Kidney epithelial cell (primary cell): ENCODE measurements around the gene ABCC10. TPM values are rescaled to one million over a fixed set of nuclear protein-coding genes. Genes with fewer than 3 reads are reported as not detected.

Source experiments
- DNase-seq: peaks from one replicate; pipeline ENCODE4 v3.0.0-alpha.2; 2010; ENCODE audit warnings: low read depth
- H3K27me3 ChIP-seq: 2 replicates; pipeline ENCODE4 v1.6.0; 2011; ENCODE audit warnings: low read length; ENCODE audit not compliant: control insufficient read depth, insufficient read depth
- H3K36me3 ChIP-seq: 2 replicates; pipeline ENCODE4 v1.5.1; 2011; ENCODE audit warnings: low read length; ENCODE audit not compliant: control insufficient read depth, insufficient read depth
- H3K4me3 ChIP-seq: 2 replicates; pipeline ENCODE4 v1.5.1; 2011; ENCODE audit warnings: low read depth, mild to moderate bottlenecking, control low read depth, low read length
- total RNA-seq: library from RNA; depleted of rRNA; stranded (reverse); fragments of >200 nt; gene quantifications from 2 replicates; pipeline ENCODE4 v1.2.3, GENCODE V29; 2015
- TF ChIP-seq, protein P1 (sequence below): IDR thresholded peaks from 2 replicates; pipeline ENCODE4 v1.5.1; 2011; ENCODE audit warnings: mild to moderate bottlenecking, moderate library complexity, low read length, control low read depth, inconsistent platforms; ENCODE audit not compliant: insufficient read depth, poor library complexity, severe bottlenecking

Gene ABCC10
- total RNA-seq, 1 donor from 2014 or later: 24.9 TPM

DNA sequence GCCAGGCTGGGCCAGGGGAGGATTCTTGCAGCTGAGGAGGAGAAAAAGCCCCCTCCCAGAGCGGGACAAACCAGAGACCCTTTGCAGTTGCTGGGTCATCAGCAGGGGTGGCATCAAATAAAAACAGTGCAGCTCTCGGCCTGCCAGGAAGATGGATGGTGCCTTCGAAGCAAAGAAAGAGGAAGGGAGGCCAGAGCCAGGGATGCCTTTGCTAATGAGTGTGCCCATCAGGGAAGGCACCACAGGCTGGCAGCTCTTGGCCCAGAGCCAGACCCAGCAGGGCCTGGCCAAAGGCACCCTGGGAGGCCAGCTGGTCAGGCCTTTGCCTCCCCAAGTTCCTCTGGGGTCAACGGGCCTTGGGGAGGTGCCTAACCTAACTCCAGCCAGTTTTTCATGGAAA lies 31.6 kb upstream of the ABCC10 start:
- TF ChIP-seq, protein P1, sequence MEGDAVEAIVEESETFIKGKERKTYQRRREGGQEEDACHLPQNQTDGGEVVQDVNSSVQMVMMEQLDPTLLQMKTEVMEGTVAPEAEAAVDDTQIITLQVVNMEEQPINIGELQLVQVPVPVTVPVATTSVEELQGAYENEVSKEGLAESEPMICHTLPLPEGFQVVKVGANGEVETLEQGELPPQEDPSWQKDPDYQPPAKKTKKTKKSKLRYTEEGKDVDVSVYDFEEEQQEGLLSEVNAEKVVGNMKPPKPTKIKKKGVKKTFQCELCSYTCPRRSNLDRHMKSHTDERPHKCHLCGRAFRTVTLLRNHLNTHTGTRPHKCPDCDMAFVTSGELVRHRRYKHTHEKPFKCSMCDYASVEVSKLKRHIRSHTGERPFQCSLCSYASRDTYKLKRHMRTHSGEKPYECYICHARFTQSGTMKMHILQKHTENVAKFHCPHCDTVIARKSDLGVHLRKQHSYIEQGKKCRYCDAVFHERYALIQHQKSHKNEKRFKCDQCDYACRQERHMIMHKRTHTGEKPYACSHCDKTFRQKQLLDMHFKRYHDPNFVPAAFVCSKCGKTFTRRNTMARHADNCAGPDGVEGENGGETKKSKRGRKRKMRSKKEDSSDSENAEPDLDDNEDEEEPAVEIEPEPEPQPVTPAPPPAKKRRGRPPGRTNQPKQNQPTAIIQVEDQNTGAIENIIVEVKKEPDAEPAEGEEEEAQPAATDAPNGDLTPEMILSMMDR: no peak
- no peak overlapping the region for H3K4me3 ChIP-seq
- peaks cover 2% of the 10 kb centered on the region for H3K27me3 ChIP-seq
- no peak for DNase-seq
- no peaks in the 10 kb centered on the region for H3K36me3 ChIP-seq

DNA sequence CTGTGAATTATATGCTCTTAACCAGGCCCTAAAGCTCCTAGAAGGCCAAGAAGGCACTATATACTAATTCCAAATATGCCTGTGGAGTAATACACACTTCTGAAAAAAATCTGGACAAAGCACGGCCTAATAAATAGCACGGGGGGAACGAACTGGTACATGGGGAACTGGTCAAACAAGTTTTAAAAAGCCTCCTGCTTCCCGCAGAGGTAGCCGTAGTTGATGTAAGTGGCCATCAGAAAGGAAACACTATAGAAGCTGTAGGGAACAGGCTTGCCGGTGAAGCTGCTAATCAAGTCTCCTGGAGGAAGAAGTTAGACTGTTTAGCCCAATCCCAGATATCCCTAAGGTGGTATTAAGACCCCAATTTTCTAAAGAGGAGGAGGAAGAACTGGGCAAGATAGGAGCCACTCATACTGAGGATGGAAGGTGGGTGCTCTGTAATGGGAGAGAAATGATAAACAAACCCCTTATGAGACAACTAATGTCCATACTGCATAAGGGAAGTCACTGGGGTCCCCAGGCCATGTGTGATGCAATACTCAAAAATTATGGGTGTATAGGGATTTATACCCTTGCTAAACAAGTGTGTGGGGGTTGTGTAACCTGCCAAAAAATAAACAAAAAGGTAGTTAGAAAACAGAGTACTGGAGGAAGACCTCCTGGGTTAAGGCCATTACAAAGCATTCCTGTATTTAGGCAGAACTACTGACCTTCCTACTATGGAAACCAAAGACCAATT lies 30.8 kb upstream of the ABCC10 start:
- TF ChIP-seq, protein P1: no peak
- no peaks in the 10 kb centered on the region for H3K27me3 ChIP-seq
- no peak for DNase-seq
- no peaks in the 10 kb centered on the region for H3K36me3 ChIP-seq
- H3K4me3 ChIP-seq: no peak overlapping the region

DNA sequence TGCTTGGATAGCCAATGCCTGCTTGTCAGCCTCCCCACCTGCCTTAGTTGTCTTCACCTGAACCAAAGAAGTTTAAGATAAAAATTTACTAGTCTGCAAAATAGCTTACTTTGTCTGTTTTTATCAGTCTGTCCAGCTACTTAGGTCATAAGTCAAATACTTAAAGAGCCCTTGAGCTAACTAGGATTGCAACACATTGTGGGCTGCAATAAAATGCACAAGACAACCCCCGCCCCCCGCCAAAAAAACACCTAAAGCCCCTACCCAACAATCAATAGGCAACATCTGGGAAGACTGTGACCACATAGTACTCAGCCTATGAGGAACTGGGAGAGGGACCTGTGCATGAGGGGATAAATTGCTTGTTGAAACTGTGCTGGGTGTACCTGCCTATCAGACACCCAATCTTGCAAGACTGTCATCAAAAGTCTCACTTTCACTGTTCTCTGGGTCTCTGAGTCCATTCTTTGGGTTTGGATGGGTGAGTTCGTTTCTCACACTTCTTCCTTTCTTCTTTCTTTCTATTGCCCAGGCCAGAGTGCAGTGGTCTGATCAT lies 27.3 kb upstream of the ABCC10 start:
- no peaks in the 10 kb centered on the region for H3K27me3 ChIP-seq
- TF ChIP-seq, protein P1: no peak
- DNase-seq: no peak
- no peak overlapping the region for H3K4me3 ChIP-seq
- H3K36me3 ChIP-seq: no peaks in the 10 kb centered on the region

DNA sequence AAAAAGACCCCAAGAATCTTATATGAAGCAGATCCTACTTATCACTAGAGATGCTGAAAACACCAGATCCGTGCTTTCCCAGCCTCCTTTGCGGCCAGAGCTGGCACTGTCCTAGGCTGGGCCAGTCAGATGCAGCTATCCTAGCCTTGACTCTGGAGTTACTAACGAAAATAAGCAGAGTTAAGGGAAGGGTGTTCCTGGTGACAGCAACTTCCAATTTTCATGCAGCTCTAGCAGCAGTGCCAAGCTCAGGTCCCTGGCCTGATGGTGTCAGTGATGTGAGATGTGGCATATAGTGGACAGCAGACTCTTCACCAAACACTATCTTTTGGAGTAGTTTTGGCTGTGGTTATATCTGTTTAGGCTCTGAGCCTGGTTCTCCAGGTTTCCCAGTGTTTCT lies 25.6 kb upstream of the ABCC10 start:
- Histone ChIP-seq H3K4me3 (no peak overlapping the region), H3K27me3 (no peaks in the 10 kb centered on the region), H3K36me3 (no peaks in the 10 kb centered on the region)
- DNase-seq: no peak
- TF ChIP-seq, protein P1: no peak

DNA sequence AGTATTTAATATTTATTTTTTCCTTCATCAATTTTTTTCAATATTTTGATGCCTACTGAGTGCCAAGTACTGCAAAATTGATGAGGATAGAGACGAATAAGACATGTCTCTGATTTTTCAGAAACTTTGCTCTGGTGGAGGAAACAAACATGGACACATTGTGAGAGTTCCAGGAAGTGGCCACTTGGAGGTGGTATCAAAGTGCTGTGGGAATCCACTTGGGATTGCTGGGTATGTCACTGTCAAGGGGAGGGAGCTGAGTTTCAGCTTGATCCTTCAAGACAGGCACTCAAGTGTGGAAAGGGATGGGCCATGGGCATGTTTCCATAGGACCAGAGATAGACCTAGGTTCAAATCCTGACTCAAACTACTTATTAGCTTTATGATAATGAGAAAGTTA lies 24.5 kb upstream of the ABCC10 start:
- DNase-seq: no peak
- TF ChIP-seq, protein P1: no peak
- Histone ChIP-seq H3K4me3 (no peak overlapping the region), H3K36me3 (no peaks in the 10 kb centered on the region), H3K27me3 (no peaks in the 10 kb centered on the region)

DNA sequence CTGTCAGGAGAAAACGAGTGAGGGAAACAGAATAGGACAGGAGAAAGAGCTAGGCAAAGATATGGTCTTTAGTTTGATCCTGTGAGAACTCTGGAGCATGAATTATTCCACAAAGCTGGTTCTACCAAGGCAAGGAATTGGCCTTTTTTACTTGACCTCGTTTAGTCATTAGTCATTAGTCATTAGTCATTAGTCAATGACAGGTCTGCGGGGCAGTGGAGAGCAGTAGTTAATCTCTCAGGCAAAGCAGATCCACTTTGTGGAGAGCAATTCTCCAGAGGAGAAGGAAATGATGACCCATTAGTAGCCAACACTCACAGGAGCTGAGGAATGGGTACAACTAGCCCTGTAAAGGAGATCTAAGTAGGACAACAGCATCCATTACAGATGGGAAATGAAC lies 22.0 kb upstream of the ABCC10 start:
- H3K4me3 ChIP-seq: no peak overlapping the region
- DNase-seq: no peak
- TF ChIP-seq, protein P1: no peak

More for the DNA sequence above, 22.0 kb upstream of the ABCC10 start:
- Histone ChIP-seq H3K27me3 (no peaks in the 10 kb centered on the region), H3K36me3 (no peaks in the 10 kb centered on the region)
